Ecto neural progenitor cell (in vitro differentiated cells): ENCODE results near the gene FAM107A.
A peak's percentile ranks its signal among the peaks of the same experiment; 100 is the strongest.

ENCODE experiments used
- DNase-seq: peaks from one replicate; pipeline ENCODE4 v3.0.0-alpha.2; 2018; ENCODE audit warnings: low spot score

Gene FAM107A

DNA sequence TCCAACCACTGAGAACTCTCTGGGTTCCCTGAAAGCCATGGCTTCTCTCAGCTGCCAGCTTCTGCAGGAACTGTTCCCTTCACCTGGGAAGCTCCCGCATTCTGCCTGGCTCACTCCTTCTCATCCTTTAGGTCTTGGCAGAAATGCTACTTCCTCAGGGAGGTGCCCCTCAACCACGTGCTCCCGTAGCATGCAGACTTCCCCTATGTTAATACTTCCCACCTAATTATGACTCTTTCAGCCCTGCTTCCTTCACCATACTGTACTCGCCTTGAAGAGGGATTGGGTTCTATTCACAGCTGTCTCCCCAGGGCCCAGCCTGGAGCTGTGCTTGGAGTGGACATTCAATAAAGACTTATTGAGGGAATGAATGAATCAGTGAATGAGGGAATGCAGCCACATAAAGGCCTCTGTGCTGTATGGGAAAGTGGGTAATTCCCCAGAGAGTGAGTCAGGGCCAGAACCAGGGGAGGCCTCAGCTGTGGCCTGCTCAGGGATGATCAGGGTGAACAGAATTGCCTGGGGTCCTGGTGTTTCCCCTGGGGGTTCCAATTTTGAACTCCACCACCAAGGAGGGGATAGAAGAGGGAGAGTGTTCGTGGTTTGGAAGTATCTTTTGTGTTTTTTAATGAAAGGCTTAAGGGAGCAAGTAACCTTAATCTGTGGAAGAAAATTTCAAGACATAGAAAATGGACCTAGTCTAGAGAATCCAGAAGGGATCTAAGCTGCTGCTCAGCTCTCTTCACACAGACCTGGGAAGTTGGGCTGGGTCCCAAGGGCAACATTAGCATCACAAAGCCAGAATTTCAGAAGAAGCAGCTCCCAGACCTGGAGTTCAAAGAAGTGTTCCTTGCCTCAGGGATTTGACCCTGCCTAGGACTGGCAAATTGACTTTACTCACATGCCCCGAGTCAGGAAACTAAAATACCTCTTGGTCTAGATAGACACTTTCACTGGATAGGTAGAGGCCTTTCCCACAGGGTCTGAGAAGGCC is 14.6 kb upstream of the FAM107A start:
- no peak for DNase-seq

DNA sequence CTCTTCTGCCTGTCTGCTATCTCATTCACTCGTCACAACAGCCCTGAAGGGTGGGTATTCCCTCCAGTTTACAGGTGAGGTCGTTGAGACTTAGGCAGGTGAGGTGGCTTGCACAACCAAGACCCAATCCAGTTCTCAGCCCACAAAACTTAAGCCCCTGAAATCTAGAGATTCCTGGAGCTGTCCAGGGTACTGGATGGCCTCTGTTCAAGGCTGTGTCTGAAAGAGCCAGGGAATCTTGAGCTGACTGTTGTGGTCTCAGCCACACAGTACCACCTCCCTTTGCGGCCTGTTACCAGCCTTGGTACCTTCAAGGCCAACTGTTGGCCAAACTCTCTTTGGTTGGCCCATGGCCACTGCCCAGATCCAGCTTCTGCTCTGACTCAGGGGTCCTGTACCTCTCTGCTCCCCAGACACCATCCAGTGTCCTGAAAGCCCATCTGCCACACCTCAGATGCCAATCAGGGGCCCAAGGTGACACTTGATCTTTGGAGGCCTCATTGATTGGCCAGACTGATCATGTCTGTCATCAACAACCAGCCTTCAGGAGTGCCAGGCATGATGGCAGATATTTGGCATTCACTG is 10.9 kb upstream of the FAM107A start:
- DNase-seq = peak; percentile 73

- peak; percentile 66 for DNase-seq
Measured at GRCh38 chr3:58586776-58587192, 9.6 kb upstream of the FAM107A start.

GRCh38 chr3:58585994-58586393 is 8.8 kb upstream of the FAM107A start:
- no peak for DNase-seq

DNA sequence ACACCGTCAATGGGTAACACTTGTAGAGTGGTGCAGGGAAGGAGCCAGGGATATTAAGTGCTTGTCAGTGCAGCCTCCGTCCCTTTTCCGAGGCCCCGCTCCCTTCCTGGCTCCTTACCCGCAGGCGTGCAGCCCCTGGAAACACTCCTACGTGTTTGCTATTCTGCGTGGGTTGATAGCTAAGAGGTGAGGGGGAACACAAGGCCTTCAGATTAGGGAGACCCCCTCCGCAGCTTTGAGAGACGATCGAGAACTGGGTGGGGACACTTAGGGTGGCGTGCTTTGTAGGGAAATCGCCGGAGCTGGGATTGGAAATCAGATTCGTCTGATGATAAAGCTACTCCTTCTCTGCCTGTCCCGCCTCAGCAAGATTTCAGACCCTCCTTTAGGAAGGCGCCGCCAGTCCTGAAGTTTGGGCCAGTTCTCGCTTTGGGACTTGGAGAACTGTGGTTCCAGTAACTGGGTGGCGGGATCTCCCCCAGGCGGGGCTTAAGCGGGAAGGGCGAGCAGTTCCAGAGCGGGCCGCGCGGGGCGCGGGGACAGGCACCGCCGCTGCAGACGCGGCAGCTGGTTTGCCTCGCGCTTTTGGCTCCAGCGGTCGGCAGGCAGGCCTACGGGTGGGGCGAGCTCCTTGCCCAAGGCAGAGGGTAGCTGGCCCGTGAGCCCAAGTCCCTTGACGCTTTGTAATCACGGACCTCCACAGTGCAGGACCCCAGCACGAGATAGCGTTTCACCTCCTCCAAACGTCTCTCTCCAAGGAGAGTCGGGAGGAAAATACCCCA is 8.0 kb upstream of the FAM107A start:
- peak; percentile 88 for DNase-seq

GRCh38 chr3:58584690-58585004 is 7.5 kb upstream of the FAM107A start:
- no peak for DNase-seq

- peak; percentile 91 for DNase-seq
Measured at GRCh38 chr3:58581328-58582091, 4.3 kb upstream of the FAM107A start.

- peak; percentile 81 for DNase-seq
Measured at GRCh38 chr3:58580826-58581327, 3.7 kb upstream of the FAM107A start.

- DNase-seq = no peak
Measured at GRCh38 chr3:58578873-58579272, 1.7 kb upstream of the FAM107A start.

- DNase-seq = no peak
Measured at GRCh38 chr3:58576716-58577115, 475 bp downstream of the FAM107A start.

DNA sequence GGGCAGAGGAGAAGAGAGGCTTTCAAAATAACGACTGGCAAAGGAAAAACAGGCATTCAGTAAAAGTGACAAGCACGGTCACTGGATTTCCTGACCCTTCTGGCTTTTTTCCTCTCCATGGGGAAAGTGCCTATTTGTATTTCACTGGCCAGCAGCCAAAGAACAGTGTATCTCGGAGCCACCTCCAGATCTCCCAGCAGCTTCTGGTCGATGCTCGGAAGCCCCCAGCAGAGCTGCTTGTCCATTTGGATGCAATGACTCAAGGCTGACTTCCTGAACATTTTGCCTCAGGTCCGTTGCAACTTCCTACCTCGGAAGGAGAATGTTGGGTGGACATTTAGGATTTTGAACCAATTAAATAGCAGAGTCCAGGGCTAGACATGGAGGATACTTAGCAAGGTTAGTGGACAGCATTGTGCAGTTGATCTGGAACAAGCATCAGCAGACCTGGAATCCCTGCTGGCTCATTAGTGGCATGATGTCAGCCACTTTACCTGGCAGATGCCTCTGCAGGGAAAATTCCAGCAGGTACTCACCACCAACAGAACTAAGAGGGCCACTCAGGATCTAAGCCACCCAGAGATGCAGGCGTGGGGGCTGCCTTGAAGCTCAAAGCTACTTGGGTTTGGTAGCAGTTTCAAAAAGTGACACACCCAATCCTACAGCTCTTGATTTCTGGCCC is 1.1 kb downstream of the FAM107A start:
- no peak for DNase-seq

- no peak for DNase-seq
Measured at GRCh38 chr3:58574682-58575081, 2.5 kb downstream of the FAM107A start.

DNA sequence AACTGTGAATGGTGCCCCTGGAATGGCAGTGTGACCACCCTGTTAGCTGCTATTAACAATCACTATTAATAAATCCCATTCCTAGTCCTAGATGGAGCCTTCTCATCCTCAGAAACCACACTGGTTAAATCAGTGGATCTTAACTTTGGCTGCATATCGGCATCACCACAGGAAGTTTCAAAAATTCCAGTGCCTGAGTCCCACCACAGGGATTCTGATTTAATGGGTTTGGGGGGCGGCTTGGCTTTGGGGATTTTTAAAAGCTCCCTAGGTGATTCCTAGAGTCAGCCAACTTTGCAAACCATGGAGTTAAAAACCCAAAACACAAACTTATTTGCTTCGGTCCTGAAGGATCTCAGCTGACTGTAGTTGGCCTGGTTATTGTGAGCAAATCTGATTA is 3.1 kb downstream of the FAM107A start:
- no peak for DNase-seq

- no peak for DNase-seq
Measured at GRCh38 chr3:58573640-58574039, 3.6 kb downstream of the FAM107A start.

- no peak for DNase-seq
Measured at GRCh38 chr3:58572634-58573230, 4.5 kb downstream of the FAM107A start.

- DNase-seq = no peak
Measured at GRCh38 chr3:58572013-58572633, 5.1 kb downstream of the FAM107A start.

GRCh38 chr3:58570851-58571250 is 6.3 kb downstream of the FAM107A start:
- DNase-seq = peak; percentile 25

- DNase-seq = peak; percentile 43
Measured at GRCh38 chr3:58569287-58570001, 7.7 kb downstream of the FAM107A start.

- peak; percentile 89 for DNase-seq
Measured at GRCh38 chr3:58568572-58569286, 8.5 kb downstream of the FAM107A start.
